Hematopoietic multipotent progenitor cell treated with erythropoietin and hydrocortisone succinate and interleukin-3 and kit ligand, for 4 days (in vitro differentiated cells): ENCODE results near the gene SEC14L1.

Experiments used
- DNase-seq: peaks from one replicate; pipeline ENCODE4 v3.0.0-alpha.2; 2015

The SEC14L1 gene

DNA sequence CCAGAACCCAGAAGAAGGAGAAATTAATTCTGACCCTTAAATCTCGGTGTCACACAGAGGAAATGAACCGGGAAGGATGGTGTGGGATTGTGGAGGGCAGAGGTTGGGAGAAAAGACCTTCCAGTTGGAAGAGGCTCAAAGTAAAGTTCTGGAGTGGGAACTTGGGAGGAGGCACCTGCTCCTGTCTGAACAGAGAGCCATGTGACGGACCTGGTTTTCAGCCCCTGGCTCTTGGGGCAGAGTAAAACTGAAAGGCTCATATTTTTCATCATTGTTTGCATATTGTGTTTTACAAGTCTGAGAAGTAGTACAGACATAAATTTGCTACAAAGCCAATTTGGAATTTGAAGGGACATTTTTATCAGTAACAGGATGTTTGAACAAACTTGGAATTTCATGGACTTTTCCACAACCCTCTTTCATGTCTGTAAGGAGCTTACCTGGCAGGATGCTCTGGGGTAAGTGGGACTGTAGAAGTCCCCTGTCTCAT lies 24.4 kb upstream of the SEC14L1 start:
- DNase-seq: no peak

DNA sequence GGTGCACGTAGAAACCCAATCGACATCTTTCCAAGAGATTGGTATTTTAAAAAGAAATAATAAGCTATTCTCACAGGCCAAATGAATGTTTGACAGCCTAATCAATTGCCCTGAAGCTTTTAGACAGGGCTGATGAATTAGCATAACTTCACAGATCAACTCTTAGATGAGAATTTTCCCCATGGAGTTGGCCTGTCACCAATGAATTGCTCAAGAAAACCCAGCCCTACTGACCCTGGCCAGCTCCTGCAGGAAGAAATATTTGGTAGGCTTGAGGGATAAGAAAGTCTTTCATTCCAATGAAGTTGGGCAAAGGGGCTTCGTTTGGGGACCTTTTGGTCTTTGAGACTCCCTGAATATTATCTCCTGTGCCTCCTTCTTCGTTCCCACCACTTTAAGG lies 23.4 kb upstream of the SEC14L1 start:
- DNase-seq: no peak

GRCh38 chr17:77118251-77118928 lies 22.4 kb upstream of the SEC14L1 start:
- no peak for DNase-seq

GRCh38 chr17:77119668-77120301 lies 21.0 kb upstream of the SEC14L1 start:
- no peak for DNase-seq

- no peak for DNase-seq
Observed at GRCh38 chr17:77120868-77121267, 19.9 kb upstream of the SEC14L1 start.

- peak; percentile 55 for DNase-seq
Observed at GRCh38 chr17:77124192-77124889, 16.4 kb upstream of the SEC14L1 start.

GRCh38 chr17:77125432-77125901 lies 15.3 kb upstream of the SEC14L1 start:
- no peak for DNase-seq

DNA sequence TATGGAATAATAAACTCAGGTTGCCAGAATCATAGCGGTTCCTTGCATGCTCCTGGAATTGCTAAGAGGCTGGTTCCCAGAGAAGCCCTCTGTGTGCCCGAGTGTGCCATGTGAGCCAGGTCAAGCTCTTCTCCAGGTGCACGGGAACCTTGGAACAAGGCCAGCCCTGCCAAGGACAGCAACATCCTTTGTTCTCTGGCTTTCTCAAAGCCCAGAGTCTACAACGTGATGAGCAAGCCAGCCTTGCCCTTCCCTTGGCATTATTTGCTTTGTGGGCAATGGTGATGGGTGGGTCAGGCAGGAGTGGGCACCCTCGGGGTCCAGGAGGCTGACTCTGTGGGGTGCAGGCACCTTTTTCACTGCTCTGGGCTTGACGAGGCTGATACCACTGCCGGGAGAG lies 14.2 kb upstream of the SEC14L1 start:
- no peak for DNase-seq

DNA sequence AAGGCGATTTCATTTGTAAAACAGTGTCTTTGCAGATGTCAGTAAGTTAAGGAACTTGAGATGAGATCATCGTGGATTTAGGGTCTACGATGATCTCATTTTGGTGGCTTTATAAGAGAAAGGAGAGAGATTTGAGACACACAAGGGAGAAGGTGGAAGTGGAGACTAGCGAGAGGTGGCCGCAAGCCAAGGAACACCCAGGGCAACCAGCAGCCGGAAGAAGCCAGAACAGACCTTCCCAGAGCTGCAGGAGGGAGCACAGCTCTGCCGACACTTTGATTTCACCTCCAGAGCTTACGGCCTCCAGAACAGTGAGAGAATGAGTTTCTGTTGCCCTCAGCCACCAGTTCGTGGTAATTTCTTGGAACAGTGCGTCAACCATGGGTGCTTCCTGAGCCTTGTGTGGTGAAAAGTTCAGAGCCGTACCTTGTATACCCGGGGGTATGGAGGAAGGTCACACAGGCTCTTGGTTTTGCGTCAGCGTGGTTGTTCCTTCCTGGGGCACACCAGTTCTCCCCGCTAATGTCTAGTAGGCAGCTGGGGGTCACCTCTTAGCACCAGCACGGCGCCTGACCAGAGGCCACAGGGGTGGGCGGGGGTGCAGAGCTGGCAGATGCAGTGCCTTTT lies 12.9 kb upstream of the SEC14L1 start:
- DNase-seq: peak; percentile 88

GRCh38 chr17:77128896-77129567 lies 11.7 kb upstream of the SEC14L1 start:
- no peak for DNase-seq

GRCh38 chr17:77129568-77130301 lies 11.0 kb upstream of the SEC14L1 start:
- DNase-seq: no peak

DNA sequence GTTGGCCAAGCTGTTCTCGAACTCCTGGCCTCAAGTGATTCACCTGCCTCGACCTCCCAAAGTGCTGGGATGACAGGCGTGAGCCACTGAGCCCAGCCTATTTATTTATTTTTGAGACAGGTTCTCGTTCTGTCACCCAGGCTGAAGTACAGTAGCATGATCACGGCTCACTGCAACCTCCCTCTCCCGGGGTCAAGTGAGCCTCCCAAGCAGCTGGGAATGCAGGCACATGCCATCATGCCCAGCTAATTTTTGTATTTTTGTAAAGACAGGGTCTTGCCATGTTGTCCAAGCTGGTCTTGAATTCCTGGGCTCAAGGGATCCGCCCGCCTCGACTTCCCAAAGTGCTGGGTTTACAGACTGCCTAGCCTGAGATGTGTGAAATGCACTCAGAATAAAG lies 10.2 kb upstream of the SEC14L1 start:
- no peak for DNase-seq

DNA sequence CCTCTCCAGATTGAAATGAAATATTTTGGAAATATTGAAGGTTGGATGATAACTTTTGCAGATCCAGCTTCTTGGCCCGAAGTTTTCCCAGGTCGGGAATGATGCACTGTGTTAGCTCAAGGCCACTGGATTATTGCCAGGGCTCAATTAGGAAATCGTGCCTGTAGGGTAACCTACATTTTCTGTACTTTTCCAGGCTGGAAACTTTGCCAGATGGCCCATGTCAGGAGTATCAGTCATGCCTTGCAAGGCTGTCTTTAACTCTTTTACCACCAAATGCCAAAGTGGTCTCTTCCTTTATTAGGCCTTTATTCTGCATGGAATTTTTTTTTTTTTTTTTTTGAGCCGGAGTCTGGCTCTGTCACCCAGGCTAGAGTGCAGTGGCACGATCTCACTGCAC lies 8.9 kb upstream of the SEC14L1 start:
- no peak for DNase-seq

DNA sequence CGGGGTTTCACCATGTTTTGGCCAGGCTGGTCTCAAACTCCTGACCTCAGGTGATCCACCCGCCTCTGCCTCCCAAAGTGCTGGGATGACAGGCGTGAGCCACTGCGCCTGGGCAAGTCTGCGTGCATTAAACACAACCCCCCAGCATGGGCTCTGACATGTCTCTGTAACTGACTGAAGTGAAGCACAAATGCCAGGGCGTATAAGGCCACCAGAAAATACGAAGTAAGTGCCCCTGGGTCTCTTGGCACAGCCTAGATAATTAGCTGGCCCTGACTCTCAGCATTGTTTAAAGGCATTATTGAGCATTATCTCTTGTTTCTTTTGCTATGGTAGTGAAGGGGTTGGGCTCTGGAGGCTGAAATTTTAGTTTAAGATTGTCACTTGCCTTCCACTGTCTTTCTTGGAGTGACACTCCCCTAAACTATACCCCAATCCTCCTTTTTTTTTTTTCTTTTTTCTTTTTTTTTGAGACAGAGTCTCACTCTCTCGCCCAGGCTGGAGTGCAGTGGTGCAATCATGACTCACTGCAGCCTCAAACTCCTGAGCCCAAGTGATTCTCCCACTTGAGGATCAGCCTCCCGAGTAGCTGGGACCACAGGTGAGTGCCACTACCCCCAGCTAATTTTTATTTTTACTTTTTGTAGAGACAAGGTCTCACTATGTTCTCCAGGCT lies 8.2 kb upstream of the SEC14L1 start:
- no peak for DNase-seq

- DNase-seq: no peak
Observed at GRCh38 chr17:77133087-77133638, 7.6 kb upstream of the SEC14L1 start.

GRCh38 chr17:77136420-77136767 lies 4.4 kb upstream of the SEC14L1 start:
- no peak for DNase-seq

- no peak for DNase-seq
Observed at GRCh38 chr17:77137111-77137510, 3.7 kb upstream of the SEC14L1 start.

GRCh38 chr17:77137886-77138285 lies 2.9 kb upstream of the SEC14L1 start:
- peak; percentile 81 for DNase-seq

DNA sequence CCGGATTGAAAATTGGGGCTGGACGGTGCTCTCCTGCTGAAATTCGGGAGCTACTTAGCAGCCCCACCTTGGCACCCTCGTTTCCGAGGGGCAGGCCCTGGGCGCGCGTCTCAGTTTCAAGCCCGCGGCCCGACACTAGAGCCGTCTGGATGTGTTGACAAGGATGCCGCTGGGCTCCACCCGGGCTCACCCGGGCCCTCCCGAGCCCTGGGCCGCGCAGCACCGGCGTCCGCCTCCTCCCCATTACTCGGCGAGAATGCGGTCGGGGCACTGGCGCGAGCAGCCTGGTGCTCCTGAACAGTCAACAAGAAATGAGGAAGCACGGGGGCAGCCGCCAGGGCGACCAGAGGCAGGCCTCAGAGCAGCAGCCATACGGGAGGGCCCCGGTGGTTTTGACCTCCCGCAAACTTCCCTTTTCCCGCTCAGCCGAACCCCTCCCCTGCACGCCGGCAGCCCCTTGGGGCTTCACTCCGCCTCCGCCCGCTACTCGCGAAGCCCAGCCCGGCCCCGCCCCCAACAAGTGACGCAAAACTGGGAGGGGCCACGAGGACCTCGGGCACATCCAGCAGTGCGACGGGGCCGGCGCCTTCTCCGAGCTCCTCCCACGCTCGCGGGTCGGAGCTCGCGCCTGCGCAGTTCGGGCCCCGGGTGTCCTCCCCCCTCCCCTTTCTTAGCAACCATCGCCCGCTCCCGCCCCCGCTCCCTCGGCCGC lies 447 bp upstream of the SEC14L1 start:
- peak; percentile 99 for DNase-seq

DNA sequence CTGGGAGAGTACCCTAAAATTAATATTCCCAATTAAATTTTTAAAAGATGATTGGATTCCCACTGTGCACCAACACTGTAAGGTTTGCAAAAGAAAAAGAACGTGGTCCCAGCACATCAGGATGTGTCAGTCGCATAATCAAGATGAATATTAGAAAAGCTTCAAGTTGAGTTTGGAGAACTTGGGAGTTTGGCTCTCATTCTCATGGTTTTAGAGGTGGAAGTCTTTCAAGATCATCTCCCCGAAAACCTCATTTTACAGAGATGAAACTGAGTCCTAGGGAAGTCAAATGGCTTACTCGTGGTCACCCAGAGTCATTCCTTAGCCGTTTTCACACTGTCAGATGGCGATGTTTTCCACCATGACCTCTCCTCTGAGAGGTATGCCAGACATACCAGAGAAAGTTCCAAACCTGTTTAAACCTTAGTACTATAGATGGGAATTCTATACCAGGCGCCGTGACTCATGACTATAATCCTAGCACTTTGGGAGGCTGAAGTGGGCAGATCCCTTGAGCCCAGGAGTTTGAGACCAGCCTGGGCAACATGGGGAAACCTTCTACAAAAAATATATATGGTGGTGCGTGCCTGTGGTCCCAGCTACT lies 1.2 kb downstream of the SEC14L1 start:
- DNase-seq: no peak
